ENCODE measurements around the gene ZBTB48. TPM values are rescaled to one million over a fixed set of nuclear protein-coding genes. Genes with fewer than 3 reads are reported as not detected.
"Not testable (repeated sequence)": the region's sequence is repeated elsewhere in the genome, so short reads cannot be mapped to it uniquely, and the experiment has no call there.

ZBTB48 gene
- total RNA-seq, 1 donor from 2014 or later = 16.3 TPM

DNA sequence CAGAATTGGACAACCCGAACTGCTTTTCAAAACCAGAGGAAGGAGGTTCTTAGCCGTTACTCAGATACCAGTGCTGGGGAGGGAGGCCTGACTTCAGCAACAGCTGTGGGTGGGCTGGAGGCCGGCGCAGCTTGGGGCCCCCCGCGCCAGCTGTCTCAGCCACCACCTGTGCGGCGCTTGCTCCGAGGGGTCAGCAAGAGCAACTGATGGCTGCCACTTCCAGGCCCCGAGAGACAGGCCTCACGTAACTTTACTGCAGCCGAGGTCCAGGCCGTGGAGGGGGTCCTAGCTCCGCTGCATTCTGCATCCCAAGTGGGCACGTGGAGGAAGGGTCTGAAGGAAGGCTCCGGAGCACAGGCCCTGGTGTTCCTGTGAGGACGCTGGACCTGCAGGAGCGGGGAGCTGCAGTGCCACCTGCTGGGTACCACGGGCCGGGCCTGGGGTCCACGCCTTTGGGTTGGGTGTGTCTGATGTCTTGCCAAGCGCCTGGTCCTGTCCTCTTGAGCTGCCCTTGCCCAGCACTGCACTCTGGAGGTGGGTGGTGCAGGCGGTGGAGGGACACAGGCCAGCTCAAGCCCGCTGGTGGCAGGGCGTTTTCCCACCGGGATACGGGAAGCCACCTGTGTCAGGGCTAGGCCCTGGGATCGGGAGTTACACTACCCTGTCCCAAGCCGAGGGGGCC lies 54.7 kb downstream of the ZBTB48 start:
- peak; percentile 77 for DNase-seq

DNA sequence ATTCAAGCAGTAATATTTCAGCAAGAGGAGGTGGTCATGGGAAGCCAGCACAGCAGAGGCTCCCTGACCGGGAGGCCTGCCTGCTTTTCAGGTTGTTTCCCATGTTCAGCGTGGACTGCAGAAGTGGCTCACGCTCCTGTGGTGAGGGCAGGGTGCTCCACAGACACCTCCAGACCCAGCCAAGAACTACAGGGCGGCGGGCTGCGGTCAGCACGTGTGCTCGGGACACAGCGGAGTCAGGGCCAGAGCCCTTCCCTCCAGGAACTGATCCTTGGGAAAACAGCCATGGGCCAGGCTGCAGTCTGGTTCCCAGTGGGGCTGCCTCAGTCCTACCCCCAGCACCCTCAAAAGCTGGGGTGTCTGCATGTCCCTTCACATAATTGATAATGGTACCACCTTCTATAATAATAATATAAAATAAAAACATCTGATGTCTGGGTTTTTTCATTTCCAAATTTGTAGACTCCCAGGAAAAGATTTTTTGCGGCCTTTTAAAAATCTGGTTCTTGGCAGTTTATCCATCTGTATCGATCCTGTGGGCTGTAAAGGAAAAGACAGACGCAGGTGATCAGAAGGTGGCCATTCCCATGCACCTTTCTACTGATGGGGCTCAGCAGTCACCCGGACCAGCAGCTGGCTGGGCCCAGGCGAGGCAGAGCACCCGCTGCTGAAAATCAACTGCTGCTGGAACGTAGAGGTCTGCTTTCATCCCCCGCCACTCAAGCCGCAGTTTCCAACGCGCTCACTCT lies 55.5 kb downstream of the ZBTB48 start:
- no peak for DNase-seq

DNA sequence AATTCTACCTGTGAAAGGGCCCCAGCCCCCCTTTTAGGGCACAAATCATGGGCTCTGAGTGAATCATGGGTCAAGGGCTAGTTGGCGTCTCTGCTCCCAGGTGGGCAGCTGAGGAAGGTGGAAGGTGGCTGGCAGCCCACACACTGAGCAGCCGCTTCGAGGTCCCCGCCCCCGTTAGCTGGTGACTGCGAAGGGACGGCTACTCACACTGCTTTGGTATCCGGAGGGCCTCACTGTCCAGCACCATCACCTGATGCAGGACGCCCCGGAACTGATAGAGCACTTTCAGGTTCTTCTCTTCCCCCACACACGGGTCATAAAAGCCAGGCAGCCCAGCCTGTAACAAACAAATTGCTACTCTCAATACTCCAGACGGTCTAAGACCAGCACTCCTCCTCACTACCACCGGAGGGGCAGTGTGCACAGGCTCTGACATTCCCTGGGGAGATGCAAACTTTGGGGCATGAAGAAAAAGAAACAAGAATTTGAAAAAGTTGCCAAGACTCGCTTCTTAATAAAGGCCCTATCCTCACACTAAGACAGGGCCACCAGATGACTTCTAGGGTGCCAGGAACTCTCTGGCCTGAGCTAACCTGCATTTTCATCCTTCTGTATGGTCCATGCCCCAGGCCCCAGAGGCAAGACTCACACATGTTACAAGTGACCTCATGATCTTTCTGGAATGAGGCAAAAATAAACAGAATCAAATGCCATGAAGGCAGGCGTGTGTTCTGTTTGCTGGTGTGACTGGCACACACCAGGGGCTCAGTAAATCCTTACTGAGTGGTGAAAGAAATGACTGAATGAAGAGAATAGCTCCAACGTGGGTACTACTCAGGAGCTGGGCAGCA lies 56.3 kb downstream of the ZBTB48 start:
- DNase-seq = no peak

DNA sequence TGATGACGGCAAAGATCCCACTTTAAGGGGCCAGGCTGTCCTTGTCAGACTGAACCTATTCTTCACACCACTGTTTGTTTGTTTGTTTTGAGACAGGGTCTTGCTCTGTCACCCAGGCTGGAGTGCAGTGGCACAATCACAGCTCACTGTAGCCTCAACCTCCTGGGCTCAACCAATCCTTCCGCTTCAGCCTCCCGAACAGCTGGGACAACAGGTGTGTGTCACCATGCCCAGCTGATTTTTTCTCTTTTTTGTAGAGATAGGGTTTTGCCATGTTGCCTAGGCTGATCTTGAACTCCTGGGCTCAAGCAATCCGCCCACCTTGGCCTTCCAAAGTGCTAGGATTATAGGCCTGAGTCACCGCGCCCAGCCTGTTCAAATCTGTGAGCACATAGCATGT lies 57.0 kb downstream of the ZBTB48 start:
- not testable (repeated sequence) for DNase-seq

DNA sequence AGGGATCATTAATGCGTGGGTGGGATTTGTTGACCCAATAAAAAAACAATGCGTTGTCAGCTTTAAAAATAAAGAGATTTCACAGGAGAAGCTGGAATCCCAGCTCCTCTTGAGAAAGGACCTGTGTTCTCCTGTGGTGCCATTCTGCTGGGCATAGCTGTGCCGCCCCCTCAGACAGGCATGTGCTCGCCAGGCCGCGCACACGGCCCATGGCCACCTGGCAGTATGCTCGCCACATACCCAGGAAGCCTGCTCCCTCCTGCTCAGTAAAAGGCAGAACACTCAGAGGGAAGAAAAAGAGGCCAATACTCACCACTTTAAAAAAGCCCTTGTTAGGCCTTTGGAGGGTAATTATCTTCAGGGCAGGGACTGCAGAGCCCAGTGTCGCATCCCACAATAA lies 58.0 kb downstream of the ZBTB48 start:
- DNase-seq = no peak

DNA sequence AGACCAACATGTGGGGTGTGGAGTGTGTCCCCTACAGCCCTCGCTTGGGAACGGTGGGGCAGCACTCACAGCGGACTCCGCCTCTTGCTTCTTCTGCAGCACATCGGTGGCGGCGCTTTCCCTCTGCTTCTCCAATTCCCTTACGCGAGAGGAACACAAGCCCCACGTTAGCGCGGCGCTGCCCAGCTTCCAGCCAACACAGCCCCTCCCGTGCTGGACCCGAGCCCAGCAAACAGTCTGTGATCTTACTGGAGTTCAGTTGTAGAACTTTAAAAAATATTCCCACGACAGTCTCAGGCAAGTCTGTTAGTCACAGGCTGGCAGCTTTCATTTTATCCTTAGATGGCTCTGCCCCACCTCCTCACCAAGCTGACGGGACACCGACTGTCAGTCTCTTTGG lies 58.4 kb downstream of the ZBTB48 start:
- peak; percentile 93 for DNase-seq

Small RNA genes lying within 50 kb of the gene (small RNA-seq; reads per million reads assigned to genes)
- not detected for gene RNU6-731P (ENCODE audit: low replicate concordance)

Other genes starting within 250 kb of the ZBTB48 start
- gene ACOT7, start 186.2 kb upstream of the ZBTB48 start, total RNA-seq = 10.6 TPM
- gene HES2, start 160.1 kb upstream of the ZBTB48 start, total RNA-seq = 3.2 TPM
- 3.8 TPM for gene ESPN, start 155.2 kb upstream of the ZBTB48 start, total RNA-seq
- 33.0 TPM for gene TNFRSF25, start 113.8 kb upstream of the ZBTB48 start, total RNA-seq
- gene PLEKHG5, start 88.3 kb upstream of the ZBTB48 start, total RNA-seq = 24.5 TPM
- gene NOL9, start 25.5 kb upstream of the ZBTB48 start, total RNA-seq = 28.2 TPM
- gene TAS1R1, start 24.7 kb upstream of the ZBTB48 start, total RNA-seq = 2.2 TPM
- 63.7 TPM for gene KLHL21, start 22.9 kb downstream of the ZBTB48 start, total RNA-seq
- gene PHF13, start 33.7 kb downstream of the ZBTB48 start, total RNA-seq = 22.2 TPM
- 20.1 TPM for gene THAP3, start 44.9 kb downstream of the ZBTB48 start, total RNA-seq
- gene DNAJC11, start 121.8 kb downstream of the ZBTB48 start, total RNA-seq = 35.4 TPM
- 60.6 TPM for gene CAMTA1, start 205.5 kb downstream of the ZBTB48 start, total RNA-seq

Data from tongue (tissue), 3 donors.